ENCODE measurements around the gene EML4.

EML4 gene

GRCh38 chr2:42288811-42289210 is 119.7 kb downstream of the EML4 start:
- in situ Hi-C loops (cut with MboI; ENCODE audit: low sequenced_read_pairs, unreplicated experiment), result no loop called here
- no peak for TF ChIP-seq CTCF (IDR thresholded peaks at IDR 0.05; ENCODE audit: borderline replicate concordance, control extremely low read depth, extremely low read depth, insufficient read depth, missing control alignments)

GRCh38 chr2:42289222-42289621 is 120.1 kb downstream of the EML4 start:
- in situ Hi-C loops (cut with MboI; ENCODE audit: low sequenced_read_pairs, unreplicated experiment), result no loop called here
- TF ChIP-seq CTCF (IDR thresholded peaks at IDR 0.05; ENCODE audit: borderline replicate concordance, control extremely low read depth, extremely low read depth, insufficient read depth, missing control alignments), result no peak
- DNase-seq (ENCODE audit: low spot score), result no peak

More at GRCh38 chr2:42288811-42289210, 119.7 kb downstream of the EML4 start:
- DNase-seq (ENCODE audit: low spot score), result no peak

- in situ Hi-C loops (cut with MboI; ENCODE audit: low sequenced_read_pairs, unreplicated experiment), result no loop called here
- TF ChIP-seq CTCF (IDR thresholded peaks at IDR 0.05; ENCODE audit: borderline replicate concordance, control extremely low read depth, extremely low read depth, insufficient read depth, missing control alignments), result no peak
- no peak for DNase-seq (ENCODE audit: low spot score)
These were observed 120.9 kb downstream of the EML4 start for GRCh38 chr2:42290005-42290404.

- DNase-seq (ENCODE audit: low spot score), result no peak
- no peak for TF ChIP-seq CTCF (IDR thresholded peaks at IDR 0.05; ENCODE audit: borderline replicate concordance, control extremely low read depth, extremely low read depth, insufficient read depth, missing control alignments)
- in situ Hi-C loops (cut with MboI; ENCODE audit: low sequenced_read_pairs, unreplicated experiment), result no loop called here
These were observed 123.9 kb downstream of the EML4 start for GRCh38 chr2:42293019-42293418.

GRCh38 chr2:42296226-42296625 is 127.1 kb downstream of the EML4 start:
- DNase-seq (ENCODE audit: low spot score), result peak; percentile 38
- in situ Hi-C loops (cut with MboI; ENCODE audit: low sequenced_read_pairs, unreplicated experiment), result no loop called here
- TF ChIP-seq CTCF (IDR thresholded peaks at IDR 0.05; ENCODE audit: borderline replicate concordance, control extremely low read depth, extremely low read depth, insufficient read depth, missing control alignments), result no peak

GRCh38 chr2:42297322-42297936 is 128.3 kb downstream of the EML4 start:
- in situ Hi-C loops (cut with MboI; ENCODE audit: low sequenced_read_pairs, unreplicated experiment), result no loop called here
- no peak for TF ChIP-seq CTCF (IDR thresholded peaks at IDR 0.05; ENCODE audit: borderline replicate concordance, control extremely low read depth, extremely low read depth, insufficient read depth, missing control alignments)
- DNase-seq (ENCODE audit: low spot score), result no peak

Measured in GM13976 (cell line).